SH-SY5Y (cell line): ENCODE data around the gene TRIO.

Source experiments
- GATA2 ChIP-seq: IDR thresholded peaks from 2 replicates; pipeline ENCODE4 v1.6.1; 2011; ENCODE audit warnings: mild to moderate bottlenecking, low read depth, low read length
- GATA3 ChIP-seq: IDR thresholded peaks from 2 replicates; pipeline ENCODE4 v1.6.1; 2011; ENCODE audit warnings: low read depth, mild to moderate bottlenecking, low read length, moderate library complexity

DNA sequence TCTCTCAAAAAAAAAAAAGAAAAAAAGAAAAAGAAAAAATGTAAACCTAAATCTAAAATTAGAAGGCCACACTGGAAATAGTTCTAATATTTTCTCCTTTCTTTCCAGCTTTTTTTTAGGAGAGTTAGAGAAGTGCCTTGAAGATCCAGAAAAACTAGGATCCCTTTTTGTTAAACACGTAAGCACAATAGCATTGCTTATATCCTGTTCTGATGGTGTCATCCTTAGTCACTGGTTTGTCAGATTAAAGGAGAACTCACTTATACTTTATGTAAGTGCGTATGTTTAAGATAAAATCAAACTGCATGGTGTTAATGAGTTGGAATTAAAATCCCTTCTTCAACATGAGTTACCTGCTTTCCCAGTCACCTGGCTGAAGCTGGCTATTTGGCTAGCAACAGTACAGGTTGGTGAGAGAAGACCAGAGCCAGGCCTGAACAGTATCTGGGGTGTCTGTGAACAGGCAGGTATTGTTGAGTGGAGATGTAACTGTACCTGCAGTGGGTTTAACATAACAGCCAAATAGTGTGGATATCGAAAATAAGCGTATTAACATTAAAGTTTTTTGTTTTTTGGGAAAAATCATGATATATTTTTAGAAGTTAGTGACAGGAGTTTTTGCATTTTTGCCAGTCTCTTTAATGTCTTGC is 333.8 kb downstream of the TRIO start:
- no peak for TF ChIP-seq GATA3
- no peak for TF ChIP-seq GATA2
